HG02759 (cell line): Measurements from ENCODE around the gene MAPK8.

Source experiments
- ATAC-seq: cut with Tn5 transposase; IDR thresholded peaks from one replicate; pipeline ENCODE4 v1.9.1; 2021; ENCODE audit warnings: mild to moderate bottlenecking, moderate library complexity; ENCODE audit not compliant: unreplicated experiment

Gene MAPK8

GRCh38 chr10:48447356-48448215 lies 141.1 kb downstream of the MAPK8 start:
- no peak for ATAC-seq

GRCh38 chr10:48448796-48449195 lies 142.3 kb downstream of the MAPK8 start:
- no peak for ATAC-seq

- ATAC-seq = no peak
Measured at GRCh38 chr10:48449501-48450232, 143.2 kb downstream of the MAPK8 start.

GRCh38 chr10:48450233-48450740 lies 143.8 kb downstream of the MAPK8 start:
- ATAC-seq = no peak

GRCh38 chr10:48450741-48451466 lies 144.4 kb downstream of the MAPK8 start:
- no peak for ATAC-seq

- no peak for ATAC-seq
Measured at GRCh38 chr10:48451969-48452878, 145.7 kb downstream of the MAPK8 start.

- ATAC-seq = no peak
Measured at GRCh38 chr10:48452879-48453412, 146.5 kb downstream of the MAPK8 start.

GRCh38 chr10:48453451-48454301 lies 147.2 kb downstream of the MAPK8 start:
- ATAC-seq = no peak

- ATAC-seq = no peak
Measured at GRCh38 chr10:48454302-48455054, 148.0 kb downstream of the MAPK8 start.

GRCh38 chr10:48455055-48455391 lies 148.5 kb downstream of the MAPK8 start:
- ATAC-seq = no peak

GRCh38 chr10:48455392-48456151 lies 149.1 kb downstream of the MAPK8 start:
- no peak for ATAC-seq

GRCh38 chr10:48456361-48456804 lies 149.9 kb downstream of the MAPK8 start:
- ATAC-seq = no peak

GRCh38 chr10:48456808-48457761 lies 150.6 kb downstream of the MAPK8 start:
- no peak for ATAC-seq

GRCh38 chr10:48457949-48458661 lies 151.6 kb downstream of the MAPK8 start:
- no peak for ATAC-seq

GRCh38 chr10:48458662-48459048 lies 152.2 kb downstream of the MAPK8 start:
- ATAC-seq = no peak
